H4 (cell line): ENCODE measurements around the gene PRDM15. TPM values are rescaled to one million over a fixed set of nuclear protein-coding genes. Genes with fewer than 3 reads are reported as not detected.

Experiments
- DNase-seq: peaks from one replicate; pipeline ENCODE4 v3.0.0-alpha.2; 2015; ENCODE audit warnings: low spot score
- total RNA-seq: library from RNA; depleted of rRNA; stranded (reverse); fragments of >200 nt; shearing (Covaris generic); gene quantifications from 2 replicates; pipeline ENCODE4 v1.2.3, GENCODE V29; 2014

Gene PRDM15
- total RNA-seq, 1 experiment from 2014 or later, result 2.4 TPM

DNA sequence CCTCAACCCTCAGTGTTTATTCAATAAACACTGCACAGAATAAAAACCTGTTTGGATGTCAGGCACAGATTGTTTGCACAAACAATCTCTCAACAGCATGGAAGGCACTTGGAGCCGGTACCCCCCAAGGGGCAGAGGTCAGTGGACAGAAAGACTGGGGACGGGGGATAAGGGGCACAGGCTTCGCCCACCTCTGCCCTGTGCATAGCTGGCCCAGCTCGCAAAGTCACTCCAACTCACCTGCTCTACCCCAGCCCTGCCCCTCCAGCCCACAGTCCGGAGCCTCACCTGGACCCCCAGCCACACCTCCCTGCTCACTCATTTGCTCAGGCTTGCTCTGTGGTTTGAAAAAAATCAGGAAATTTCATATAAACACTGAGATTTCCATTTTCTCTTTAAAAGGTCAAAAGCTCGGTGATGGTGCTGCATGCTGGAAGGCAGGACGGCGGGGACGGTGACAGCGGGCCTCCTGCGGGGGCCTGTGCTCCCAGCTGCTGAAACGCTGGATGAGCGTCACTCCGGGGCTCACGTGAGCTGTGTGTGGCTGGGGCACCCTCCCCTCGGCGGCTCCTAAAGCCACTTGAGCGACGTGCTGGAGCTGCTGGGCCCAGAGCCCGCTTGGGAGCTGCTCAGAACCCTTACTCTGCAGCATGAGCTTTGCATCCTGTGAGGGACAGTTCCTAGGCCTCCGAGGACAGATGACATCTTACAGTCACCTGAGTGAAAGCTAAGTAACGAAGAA is 54.5 kb downstream of the PRDM15 start:
- DNase-seq, result no peak

DNA sequence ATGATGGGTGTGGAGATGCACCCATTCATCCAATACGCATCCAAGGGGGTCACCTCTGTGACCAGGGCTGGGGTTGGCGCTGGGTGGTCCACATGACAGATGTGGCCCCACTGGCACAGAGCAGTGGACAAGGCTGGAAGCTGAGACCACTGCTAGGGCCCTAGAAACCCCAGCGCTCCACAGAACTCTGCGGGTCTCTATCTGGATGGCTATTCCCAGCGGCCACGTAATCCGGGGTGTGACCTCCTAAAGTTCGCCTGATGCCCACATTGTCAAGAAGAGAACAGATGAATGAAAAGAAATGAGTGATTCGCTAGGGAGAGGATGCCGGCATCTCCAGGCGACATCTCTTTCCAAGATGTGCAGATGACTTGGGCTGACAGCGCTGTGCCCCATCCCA is 55.2 kb downstream of the PRDM15 start:
- DNase-seq, result no peak

DNA sequence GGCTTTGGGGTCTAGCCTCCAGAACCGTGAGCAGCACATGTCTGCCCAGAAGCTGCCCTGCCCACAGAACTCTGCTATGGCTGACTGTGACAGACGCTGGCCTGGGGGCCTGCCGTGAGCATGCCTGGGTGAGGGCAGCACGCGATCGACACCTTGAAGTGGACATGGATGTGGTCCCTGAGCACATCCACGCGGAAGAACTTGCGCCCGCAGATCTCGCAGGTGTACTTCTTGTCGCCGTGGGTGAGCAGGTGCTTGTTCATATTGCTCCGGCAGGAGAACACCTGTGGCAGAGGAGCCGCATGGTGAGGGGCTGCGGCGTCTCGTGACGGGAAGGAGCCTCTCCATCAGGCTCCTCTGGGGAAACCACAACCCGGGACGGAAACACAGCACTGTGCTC is 56.0 kb downstream of the PRDM15 start:
- no peak for DNase-seq

DNA sequence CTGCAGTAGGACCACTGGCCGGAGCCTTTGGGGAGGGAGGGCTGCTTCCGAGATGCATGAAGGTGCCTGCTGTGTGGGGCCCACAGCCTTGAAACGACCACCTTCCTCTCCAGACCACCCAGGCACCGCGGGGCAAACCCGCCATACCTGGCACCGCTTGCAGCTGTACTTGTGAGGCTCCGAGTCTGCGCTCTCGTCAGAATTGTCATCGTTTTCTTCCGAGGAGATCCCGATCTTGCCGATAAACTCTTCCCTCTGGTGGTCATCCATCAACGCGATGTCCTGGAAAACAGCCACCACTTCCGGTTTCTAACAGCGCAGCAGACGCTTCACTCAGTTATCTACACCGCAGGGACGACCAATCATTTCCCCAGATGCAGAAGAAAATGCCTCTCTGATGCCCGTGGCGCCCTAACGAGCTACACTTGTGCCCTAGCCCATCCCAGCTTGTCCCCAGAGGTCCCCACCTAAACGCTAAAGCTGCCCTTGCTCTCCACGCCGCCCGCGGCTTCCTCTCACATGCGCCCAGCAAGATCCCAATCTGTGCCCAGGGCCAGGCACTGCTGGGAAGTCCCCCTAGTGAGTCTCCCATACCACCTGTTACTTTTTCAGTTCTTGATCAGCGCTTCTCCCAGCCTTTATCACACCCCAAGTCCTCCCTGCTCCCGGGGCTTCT is 57.2 kb downstream of the PRDM15 start:
- DNase-seq, result no peak

DNA sequence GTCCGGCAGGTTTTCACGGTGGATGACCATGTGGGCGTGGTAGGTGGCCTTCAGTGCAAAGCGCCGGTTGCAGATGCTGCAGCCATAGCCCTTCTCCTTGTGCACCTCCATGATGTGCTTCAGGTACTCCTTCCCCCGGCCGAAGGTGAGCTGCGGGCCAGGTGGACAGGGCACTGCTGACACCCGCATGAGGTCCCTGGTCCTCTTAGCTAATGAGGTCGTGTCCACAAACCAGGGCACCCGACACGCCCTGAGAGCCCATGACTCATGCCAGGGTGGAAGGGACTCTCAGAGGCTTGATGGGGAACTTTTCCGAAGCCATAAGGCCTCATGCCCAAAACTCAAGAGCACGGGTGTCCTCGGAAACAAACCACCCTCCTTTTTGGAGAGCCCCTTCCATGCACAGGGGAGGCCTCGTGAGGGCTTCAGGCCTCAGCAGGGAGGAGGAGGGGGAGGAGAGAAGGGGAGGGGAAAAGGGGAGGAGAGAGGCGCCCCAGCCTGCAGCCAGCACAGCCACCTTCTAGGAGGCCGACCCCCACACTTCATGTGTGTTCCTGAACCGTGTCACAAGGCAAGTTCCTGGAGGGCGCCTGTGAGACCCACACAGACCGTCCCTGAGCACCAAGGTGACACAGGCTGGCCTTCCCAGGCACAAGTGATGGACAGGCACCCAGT is 57.9 kb downstream of the PRDM15 start:
- no peak for DNase-seq

DNA sequence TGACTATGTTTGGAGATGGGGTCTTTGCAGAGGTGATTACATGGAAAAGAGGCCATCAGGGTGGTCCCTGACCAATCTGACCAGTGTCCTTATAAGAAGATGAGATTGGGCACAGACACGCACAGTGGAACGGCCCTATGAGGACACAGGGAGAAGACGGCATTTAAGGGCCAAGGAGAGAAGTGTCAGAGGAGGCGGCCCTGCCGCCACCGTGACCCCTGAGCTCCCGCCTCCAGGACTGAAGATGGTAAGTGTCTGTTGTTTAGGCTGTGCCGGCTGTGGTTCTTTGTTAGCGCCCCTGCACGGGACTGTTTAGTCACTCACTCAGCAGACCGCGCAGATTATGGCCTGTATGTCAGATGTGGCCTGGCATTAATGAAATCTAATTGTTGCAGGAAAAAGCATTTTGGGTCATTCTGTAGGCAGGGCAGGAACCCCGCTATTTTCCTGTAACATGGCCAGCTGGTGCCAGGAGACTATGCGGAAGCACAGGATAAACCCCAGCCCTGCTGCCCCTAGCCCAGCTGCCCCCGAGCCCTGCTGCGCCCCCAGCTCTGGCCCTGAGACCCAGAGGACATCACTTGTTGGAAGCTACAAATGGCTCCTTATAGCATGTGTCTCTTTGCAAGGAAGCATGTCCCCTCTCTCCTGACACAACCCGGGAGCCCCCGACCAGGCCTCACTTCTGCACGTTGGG is 58.6 kb downstream of the PRDM15 start:
- DNase-seq, result no peak

DNA sequence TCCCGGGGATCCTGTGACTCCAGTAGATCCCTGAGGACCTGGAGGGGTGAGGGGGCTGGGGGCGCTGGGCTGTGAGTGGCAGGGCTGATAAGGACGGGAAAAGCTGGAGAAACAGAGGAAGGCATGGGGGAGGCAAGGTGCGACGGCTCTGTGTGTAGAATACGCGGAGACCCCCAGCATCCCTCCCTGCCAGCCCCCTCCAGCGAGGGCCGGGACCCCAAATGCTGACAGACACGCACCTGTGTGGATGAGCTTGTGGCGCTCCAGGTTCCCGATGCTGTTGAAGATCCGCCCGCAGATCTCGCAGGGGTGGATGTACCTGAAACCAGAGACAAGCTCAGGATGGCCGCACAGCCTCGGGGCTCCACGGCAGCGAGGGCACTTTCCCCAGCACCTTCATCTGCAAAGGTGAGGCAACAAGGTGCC is 59.3 kb downstream of the PRDM15 start:
- no peak for DNase-seq

DNA sequence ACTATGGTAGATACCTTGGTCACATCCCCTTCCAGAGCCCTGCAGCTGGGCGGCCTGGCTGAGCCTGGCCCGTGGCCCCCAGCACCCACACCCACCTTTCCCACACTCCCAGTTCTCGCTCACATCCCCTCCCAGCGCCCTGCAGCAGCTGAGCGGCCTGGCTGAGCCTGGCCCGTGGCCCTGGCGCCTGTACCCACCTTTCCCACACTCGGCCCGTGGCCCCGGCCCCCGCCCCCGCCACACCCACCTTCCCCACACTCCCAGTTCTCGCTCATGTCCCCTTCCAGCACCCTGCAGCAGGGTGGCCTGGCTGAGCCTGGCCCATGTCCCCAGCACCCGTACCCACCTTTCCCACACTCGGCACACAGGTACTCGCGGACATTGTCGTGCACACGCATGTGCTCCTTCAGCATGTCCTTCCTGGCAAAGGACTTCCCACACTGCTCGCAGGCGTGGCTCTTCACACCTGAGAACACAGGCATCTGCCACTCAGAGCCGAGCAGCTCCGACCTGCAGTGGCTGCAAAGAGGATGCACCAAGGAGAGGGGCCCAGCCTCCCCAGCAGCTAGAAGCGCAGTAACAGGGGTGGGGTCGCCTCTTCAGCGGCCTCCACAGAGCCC is 59.8 kb downstream of the PRDM15 start:
- DNase-seq, result no peak

DNA sequence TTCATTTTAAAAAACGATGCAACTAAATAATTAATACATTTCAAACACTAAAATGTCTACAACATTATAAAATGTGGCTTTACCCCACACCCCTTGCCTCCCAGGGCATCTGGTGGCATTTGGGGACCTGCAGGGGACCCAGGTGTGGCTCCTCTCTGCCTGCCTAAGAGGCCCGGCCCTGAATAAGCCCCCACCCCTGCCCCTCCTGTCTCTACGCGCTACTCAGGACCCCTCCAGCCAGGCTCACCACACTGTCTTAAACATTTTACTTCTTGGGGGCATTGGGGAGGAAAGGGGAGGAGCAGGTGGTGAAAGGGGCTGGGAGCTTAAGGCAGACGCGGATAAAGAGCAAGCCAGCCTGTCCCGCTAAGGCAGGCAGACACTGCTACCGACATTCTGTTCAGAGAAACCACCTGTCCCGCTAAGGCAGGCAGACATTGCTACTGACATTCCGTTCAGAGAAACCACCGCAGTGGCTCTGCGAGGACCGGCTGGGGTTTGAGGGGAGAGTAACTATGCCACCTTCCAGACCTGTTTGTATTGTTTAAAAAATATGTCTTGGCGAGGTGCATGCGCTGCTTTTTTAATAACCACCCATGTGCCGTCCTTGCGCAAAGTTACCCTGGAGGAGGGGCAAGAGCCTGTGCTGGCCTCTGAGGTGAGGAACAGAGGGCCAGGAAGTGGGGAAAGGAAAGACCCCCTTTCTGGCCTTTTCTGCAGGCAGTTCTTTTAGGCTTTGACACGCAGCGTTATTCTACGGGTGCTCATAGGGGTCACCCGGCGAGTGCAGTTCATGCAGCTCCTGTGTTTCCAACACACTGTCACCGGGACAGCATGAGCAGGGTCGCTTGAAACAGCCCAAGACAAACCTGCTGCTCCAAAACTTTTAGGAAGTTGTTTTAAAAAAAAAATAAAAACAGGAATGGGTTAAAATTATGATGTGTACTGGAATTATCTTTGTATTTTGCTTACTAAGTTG is 61.0 kb downstream of the PRDM15 start:
- DNase-seq, result no peak

DNA sequence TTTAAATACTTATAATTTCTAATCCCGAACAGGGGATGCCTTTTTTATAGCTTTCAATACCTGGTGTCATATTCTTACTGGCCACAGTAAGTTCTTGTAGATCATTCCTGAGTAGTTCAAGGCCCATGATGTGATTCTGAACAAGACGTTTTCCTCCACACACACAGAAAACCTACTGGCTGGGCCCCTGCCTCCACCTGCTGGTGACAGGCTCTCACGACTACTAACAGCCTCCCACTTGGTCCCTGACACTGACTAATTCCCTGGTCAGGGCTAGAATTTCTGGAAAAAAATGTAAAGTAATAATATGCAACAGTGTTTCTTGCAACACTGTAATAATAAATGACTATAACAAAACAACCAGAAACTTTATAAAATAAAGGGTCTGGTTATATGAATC is 61.9 kb downstream of the PRDM15 start:
- DNase-seq, result peak; percentile 75

DNA sequence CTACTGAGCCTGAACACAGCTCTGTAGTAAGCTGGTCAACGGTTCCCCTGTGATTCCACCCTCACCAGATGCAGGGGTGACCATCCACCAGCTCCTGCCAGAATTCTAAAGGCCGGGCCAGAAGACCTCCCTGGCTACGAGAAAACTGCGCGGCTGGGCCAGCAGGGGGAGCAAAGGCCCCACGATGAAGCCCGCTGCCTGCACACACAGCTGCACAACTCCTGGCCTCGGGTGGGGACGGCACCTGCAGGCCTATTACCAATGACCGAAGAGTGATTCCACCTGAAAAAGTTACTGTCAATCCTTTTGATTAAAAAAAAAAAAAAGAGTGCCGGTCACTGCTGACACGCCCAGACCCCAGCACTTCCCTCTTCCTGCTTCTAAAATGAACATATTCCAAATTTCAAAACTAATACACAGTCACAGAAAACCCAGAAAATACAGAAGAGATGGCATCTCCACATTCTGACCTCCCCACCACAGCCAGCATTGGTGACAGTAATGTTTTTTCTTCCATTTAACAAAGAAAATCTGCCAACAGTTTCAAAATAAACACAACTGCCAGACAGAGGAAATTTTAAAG is 62.5 kb downstream of the PRDM15 start:
- DNase-seq, result peak; percentile 31

DNA sequence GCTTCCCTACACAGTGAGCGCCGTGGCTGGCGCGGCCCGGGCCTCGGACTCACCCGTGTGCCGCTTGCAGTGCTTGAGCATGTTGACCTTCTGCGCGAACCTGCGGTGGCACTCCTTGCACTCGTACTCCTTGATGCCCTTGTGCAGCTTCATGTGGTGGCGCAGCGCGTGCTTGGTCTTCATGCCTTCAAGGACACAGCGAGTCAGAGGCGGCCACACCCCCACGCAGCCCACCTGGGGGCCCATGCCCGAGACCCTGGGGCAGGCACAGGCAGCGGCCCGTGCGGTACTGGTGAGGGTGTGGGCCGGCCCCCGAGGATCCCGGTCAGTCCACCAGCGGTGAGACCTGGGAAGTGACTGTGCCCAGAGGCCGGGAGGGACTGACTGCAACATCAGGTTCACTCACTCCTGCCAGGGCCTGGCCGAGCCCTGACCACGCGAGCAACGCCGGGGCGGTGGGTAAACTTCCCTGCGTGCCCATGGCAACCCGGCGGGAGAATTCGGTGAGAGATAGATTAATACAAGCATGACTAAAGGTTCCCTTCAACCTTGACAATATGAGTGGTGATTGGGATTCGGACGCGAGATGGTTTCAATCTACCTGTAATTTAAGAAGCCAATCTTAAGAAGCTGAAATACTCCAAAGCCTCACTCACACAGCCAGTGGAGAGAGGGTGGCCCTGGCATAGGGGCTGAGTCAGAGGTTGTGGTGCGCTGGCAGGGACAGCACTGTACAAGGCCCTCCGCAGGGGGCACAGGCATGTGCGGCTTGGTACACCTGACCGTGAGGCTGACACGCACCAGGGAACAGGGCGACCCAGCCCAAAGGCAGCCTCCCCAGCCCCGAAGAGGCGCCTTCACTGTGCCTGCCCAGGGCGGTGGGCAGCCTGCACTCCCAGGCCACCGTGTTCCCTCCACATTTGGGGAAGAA is 63.2 kb downstream of the PRDM15 start:
- no peak for DNase-seq

DNA sequence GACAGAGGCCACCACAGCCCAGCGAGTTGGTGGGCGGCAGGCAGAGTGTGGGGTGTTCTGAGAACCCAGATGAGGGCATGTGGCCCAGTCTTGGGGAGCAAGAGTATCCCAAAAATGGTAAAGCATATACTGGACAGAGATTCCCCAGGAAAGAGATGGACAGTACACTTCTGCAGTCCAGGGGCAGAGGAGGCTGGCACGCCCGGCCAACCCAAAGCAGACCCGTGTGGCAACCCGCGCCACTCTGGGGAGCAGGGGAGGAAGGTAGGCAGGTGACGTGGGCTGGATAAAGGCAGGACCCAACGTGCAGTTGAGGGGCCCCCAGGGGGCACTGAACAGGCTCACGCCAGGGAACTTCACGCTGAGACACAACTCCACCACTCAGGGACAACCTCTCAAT is 65.9 kb downstream of the PRDM15 start:
- no peak for DNase-seq

DNA sequence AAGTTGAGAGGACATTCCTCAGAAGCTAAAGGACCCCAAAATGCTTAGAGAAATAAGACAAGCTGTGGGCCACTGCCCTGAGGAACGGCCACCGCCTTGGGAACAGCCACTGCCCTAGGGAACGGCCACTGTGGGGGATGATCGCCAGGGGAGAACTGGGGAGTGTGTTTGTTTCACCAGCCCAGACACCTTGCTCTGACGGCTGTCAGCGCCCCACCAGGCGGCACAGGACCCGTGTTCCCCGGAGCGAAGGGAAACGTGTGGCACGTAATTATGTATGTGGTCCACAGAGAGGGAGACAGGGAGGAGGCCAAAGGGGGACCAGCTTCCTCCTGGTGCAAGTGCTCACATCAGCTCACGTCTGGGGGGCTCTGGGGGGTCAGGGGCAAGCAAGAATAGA is 66.5 kb downstream of the PRDM15 start:
- no peak for DNase-seq

DNA sequence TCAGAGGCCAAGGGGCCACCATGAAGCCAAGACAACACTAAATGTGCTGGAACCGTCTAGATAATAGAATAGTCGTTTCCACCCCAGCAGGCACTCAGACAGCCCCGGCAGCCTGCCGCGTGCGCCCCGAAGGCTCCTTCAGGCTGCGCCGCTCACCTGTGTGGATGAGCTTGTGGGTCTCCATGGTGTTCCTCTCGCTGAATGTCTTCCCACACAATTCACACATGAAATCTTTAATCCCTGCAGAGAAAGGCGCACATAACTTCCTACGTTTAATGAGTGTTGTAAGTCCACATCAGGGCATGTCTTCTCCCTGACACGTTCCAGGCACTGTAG is 68.6 kb downstream of the PRDM15 start:
- no peak for DNase-seq

DNA sequence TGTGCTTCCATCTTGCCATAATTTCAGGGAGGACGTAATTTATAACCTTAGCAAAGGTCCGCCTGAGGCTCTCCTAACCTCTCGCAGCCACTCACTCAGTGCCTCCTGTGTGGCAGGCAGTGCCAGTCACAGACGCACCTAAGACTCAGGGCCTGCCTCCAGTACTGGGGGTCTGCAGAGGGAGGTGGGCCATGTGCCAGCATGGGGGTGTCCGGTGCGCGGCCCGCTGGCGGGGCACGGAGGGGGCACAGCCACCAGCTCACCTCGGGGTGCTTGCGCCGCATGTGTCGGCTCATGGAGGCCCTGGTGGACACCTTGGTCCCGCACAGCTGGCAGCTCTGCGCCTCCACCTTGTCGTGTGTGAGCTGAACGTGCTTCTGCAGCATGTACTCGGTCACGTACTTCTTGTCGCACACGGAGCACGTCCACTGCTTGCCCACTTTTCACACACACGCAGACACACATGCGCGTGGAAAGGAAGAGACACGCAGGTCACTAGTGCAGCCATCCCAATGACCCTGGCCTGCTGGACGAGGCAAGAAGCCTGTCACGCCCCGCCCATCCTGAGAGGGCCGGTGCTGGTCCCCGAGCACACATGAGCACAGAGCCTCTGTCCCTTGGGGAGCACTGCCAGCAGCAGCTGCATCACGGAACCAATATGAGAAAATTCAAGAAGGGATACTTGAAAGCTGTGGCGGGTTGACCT is 69.1 kb downstream of the PRDM15 start:
- no peak for DNase-seq

DNA sequence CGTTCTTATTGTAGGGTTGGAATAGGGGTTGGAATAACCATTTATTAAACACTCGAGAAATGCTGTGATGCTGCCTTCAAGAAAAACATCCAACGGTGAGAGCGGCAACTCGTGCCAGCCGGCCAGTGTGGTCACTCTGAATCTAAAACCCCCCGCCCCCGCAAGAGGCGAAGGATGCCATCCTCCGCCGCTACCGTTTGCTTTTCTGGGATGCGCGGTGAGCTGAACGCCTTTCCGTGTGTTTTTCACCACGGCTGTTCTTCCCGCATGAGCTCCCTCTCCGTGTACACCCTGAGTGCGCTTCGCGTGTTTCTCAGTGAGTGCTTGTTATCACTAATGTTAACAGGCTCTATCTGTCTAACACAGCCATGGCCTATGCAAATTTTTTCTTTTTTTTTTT is 70.3 kb downstream of the PRDM15 start:
- no peak for DNase-seq

DNA sequence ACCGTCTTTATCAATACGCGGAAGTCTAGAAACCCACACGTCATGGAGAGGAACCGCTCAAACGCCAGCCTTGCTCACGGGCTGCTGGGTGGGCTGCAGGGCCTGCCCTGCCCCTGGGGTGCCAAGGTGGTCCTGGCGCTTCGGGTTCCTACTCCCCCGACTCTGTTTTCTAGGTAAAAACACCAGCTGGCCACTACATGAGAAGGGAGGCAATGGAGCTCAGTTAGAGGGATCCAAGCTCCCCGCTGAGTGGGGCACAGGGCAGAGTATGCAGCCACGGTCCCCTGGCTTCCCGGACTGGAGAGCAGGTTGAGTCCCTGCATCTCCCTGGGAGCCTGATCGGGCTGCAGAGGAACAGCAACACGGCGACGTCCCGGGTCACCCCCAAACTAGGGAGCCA is 71.0 kb downstream of the PRDM15 start:
- DNase-seq, result no peak

DNA sequence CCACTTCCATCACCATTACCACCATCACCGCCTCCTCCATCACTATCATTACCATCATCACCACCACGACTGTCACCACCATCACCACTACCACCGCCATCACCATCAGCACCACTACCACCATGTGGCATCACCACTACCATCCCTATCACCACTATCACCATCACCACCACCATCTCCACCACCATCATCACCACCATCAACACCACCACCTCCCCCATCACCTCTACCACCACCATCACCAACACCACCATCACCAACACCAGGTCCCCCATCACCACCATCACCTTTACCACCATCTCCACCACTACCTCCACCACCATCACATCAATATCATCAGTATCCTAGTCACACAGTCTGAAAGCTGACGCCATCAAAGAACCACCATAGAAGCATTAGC is 72.4 kb downstream of the PRDM15 start:
- no peak for DNase-seq
